ENCODE data around the gene NOSTRIN.

NOSTRIN gene

DNA sequence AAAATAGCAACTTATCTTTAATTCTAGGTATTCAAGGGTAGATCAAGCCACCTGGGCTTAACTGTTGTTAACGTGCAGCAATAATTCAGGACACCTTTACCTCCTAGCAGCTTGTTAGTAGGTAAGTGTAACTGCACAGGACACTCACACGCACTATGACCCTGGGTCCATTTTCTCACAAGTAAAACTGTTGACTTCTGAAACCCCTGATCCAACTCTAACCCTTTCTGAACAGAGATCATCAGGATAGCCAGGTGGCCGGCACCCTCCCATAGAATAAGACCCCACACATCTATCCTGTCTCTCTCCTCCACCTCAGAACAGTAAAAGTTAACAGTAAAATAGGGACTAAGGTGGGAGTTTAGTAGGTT lies 87.2 kb downstream of the NOSTRIN start:
- DNase-seq = no peak

DNA sequence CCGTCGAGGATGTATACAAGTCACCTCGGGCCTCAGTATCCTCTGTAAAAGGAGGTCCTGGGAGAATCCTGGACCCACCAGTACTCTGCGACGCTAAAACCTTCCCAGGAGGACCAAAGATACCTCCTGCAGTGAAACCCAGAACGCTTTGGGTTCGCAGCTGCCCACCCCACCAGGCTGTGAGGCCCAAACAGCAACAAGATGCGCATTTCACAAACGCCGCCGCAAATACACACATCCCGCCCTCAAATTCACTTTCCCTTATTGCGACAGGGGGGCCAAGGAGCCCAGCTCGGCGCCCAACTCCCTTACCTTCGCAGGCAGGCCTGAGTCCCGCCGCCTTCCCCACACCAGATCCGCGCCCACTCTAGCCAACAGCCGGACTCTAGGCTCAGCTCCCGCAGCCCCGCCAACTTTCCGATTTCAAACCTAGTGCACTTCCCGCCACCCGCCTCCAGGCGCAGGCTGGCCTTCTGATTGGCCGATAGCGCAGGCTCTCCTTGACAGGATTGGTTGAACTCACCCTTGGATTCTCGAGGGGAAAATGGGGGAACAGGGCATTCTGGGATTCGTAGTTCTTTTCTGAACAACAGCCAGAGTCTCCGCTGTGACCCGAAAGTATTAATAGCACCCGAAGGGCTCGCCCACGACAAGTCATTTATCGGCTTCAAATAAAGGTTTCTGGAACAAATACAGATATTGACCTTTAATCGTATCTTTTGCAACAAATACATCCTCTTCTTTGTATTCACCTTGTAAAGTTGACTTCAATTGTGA lies 87.8 kb downstream of the NOSTRIN start, which contains the start of gene SPC25:
SPC25 (minus strand) TSS at position 425 of the 777 bp plus-strand sequence. CDS start 911 bp downstream, outside the sequence.
- DNase-seq = peak; percentile 86 to 94

DNA sequence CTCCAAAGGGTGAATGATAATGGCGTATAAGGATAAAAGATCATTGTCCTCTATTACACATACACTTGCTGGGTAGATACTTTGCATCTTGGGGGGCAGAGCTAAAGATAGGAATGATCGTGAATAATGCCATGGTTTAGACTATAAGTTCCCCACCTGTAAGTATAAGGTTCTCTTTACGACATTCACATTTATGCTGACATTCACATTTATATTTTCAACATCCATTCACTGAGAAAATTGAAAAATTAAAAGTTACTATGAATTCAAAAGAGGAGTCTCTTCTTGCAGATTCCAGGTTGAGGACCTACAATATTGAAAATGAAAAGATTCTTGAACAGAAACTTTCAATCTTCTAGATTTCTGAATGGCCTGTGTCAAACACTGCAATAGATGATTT lies 89.9 kb downstream of the NOSTRIN start:
- DNase-seq = no peak

- no peak for DNase-seq
Measured at GRCh38 chr2:168894101-168894500, 91.7 kb downstream of the NOSTRIN start.

- DNase-seq = no peak
Measured at GRCh38 chr2:168894720-168895119, 92.3 kb downstream of the NOSTRIN start.

GRCh38 chr2:168895771-168896170 lies 93.3 kb downstream of the NOSTRIN start:
- DNase-seq = no peak

DNA sequence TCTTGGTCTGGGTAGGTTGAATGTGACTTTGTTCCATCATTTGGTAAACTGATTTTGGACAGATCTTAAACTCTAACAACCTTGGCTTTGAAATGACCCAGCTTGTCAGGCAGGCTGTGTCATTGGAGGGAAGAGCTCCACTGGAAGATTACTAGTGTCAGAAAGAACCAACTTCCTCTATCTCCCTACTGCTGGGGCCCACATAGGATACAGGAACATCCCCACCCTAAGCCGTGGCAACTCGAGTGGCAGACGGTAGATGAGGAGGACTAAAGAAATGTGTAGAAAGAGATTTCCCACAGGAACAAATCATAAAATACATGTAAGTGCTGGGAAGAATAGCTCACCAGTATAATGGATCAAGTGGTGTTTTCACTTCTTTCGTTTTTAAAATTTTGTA lies 94.3 kb downstream of the NOSTRIN start:
- DNase-seq = peak; percentile 9 to 18

DNA sequence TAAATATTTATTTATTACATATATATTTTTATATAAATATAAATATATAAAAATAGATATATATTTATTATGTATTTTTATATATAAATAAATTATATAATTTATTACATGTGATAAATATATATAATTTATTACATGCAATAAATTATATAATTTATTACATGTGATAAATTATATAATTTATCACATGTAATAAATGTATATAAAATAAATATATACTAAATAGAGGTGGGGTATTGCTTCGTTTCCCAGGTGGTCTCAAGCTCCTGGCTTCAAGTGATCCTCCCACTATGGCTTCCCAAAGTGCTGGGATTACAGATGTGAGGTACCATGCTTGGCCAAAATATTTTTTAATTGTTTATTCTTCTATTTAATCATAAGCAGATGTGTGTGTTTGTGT lies 95.0 kb downstream of the NOSTRIN start:
- DNase-seq = no peak

DNA sequence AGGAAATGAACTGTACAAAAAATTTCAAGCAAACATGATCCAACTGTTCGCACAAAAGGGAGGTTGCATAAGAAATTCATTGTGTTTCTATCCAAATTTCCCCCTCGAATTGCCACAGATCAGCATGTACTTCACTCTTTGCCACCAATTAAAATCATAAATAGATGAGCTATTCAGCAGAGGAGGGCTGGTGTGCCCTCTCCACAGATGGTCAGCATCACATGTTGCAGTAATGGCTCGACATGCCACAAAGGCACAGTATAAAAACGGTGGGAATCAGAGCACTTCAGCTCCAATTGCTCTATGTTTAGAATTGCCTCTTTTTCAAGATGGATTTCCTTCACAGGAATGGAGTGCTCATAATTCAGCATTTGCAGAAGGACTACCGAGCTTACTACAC lies 98.6 kb downstream of the NOSTRIN start, which contains the start of gene G6PC2:
G6PC2 (plus strand) TSS at position 289 of the 400 bp plus-strand sequence; CDS start at position 330, 41 bp downstream.
- no peak for DNase-seq

GRCh38 chr2:168903888-168904287 lies 101.5 kb downstream of the NOSTRIN start:
- DNase-seq = no peak

DNA sequence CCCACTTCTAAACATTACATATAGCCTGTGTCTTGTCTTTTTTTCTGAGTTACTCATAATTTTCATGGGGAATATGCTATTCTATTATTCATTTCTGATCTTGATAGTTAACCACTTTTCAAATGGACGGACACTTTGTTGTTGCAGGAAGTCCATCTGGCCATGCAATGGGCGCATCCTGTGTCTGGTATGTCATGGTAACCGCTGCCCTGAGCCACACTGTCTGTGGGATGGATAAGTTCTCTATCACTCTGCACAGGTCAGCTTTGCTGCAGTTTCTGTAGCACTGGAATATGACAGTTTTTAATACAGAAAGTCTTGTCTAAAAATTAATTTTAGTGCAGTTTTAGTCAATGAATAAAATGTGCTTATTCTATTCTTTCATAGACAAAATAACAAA lies 101.9 kb downstream of the NOSTRIN start:
- no peak for DNase-seq

- no peak for DNase-seq
Measured at GRCh38 chr2:168907940-168908662, 105.7 kb downstream of the NOSTRIN start.

GRCh38 chr2:168910330-168910729 lies 107.9 kb downstream of the NOSTRIN start:
- no peak for DNase-seq

- no peak for DNase-seq
Measured at GRCh38 chr2:168912466-168912865, 110.0 kb downstream of the NOSTRIN start.

DNA sequence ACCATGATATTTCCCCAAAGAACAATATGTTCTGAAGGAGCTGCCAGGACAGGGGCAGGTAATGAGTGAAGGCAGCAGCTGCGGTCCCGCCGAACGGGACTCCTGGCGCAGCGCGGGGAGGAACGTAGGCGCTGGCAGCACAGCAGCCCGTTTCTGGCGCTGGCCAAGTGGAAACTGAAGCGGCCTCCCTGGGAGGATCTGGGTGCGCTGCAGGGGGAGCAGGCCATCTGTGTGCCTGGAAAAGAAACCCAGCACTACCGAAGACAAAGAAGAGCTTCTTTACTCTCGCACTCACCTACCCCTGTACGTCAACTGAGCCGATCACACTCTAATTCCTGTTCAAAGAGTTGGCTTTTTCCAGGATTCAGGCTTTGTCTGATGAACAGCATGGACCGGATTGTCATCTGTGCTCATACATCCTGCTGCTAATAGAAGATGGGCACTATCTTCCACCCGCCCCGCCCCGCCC lies 110.5 kb downstream of the NOSTRIN start:
- no peak for DNase-seq

DNA sequence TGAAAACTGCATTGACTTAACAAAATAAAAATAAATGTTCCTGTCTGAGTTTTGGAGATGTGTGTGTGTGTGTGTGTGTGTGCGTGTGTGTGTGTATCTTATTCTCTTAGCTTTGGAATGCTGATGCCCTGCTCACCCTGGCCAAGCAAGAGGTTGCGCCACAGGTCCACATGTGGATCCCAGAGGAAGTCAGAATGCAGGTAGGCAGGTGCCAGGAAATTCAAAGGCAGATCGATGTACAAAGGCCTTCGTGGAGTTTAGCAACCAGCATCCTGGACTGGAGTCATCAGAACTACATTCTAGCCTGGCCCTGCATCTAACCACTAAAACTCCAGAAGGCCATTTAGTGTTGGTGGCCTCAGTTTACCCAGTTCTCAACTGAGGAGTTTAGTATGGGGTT lies 111.1 kb downstream of the NOSTRIN start:
- no peak for DNase-seq
